ENCODE results near the gene CAMKK1.

The CAMKK1 gene

DNA sequence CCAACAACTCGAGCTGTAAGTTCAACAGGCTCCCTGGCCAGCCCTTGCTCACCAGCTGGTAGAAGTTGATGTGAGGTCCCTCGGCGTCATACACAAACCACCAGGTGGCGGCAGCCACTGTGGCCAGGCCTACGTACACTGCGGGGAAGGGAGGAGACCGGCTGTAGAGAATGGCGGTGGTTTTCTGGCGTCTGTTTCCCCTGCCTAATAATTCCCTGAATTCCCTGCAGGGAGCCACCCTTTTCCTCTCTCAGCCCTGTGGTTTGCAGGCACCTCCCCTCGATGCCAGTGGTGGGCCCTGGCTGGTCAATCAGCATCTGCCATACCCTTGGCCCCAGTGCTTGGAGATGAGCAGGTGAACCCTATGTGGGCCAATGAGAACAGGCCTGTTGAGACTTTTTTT lies 42.3 kb upstream of the CAMKK1 start:
- TF ChIP-seq, protein P1, sequence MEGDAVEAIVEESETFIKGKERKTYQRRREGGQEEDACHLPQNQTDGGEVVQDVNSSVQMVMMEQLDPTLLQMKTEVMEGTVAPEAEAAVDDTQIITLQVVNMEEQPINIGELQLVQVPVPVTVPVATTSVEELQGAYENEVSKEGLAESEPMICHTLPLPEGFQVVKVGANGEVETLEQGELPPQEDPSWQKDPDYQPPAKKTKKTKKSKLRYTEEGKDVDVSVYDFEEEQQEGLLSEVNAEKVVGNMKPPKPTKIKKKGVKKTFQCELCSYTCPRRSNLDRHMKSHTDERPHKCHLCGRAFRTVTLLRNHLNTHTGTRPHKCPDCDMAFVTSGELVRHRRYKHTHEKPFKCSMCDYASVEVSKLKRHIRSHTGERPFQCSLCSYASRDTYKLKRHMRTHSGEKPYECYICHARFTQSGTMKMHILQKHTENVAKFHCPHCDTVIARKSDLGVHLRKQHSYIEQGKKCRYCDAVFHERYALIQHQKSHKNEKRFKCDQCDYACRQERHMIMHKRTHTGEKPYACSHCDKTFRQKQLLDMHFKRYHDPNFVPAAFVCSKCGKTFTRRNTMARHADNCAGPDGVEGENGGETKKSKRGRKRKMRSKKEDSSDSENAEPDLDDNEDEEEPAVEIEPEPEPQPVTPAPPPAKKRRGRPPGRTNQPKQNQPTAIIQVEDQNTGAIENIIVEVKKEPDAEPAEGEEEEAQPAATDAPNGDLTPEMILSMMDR (IDR thresholded peaks at IDR 0.05; ENCODE audit: poor library complexity, severe bottlenecking), result peak; percentile 45
- peak; percentile 87 for ATAC-seq (ENCODE audit: low read depth)
- no peak for DNase-seq (ENCODE audit: low spot score)

DNA sequence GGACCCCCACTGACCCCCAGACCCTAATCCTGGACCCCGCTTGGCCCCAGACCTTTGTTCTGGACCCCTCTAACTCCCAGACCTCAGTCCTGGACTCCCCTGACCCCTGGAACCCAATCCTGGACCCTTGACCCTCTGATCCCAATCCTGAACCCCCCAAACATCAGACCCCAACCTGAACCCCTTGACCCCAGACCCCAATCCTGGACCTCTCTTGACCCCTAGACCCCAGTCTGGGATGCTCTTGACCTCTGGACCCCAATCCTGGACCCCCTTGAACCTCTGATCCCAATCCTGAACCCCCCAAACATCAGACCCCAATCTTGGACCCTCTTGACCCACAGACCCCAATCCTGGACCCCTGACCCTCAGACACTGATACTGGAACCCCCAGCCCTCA lies 36.9 kb upstream of the CAMKK1 start:
- ATAC-seq (ENCODE audit: low read depth) (no peak), DNase-seq (ENCODE audit: low spot score) (no peak)
- no peak overlapping the region for H3K27ac ChIP-seq (ENCODE audit: poor library complexity, severe bottlenecking)
- TF ChIP-seq, protein P1 (IDR thresholded peaks at IDR 0.05; ENCODE audit: poor library complexity, severe bottlenecking), result no peak
- H3K27me3 ChIP-seq (ENCODE audit: insufficient read depth, poor library complexity, severe bottlenecking), result no peaks in the 10 kb centered on the region
- no peaks in the 10 kb centered on the region for H3K9me3 ChIP-seq (ENCODE audit: severe bottlenecking)
- H3K4me1 ChIP-seq (ENCODE audit: insufficient read depth, poor library complexity, severe bottlenecking), result no peaks in the 10 kb centered on the region
- H3K36me3 ChIP-seq (ENCODE audit: low read depth), result no peaks in the 10 kb centered on the region
- no peak overlapping the region for H3K4me3 ChIP-seq (ENCODE audit: severe bottlenecking)

More for the DNA sequence above, 42.3 kb upstream of the CAMKK1 start:
- Histone ChIP-seq H3K9me3 (ENCODE audit: severe bottlenecking) (no peaks in the 10 kb centered on the region), H3K4me1 (ENCODE audit: insufficient read depth, poor library complexity, severe bottlenecking) (no peaks in the 10 kb centered on the region), H3K36me3 (ENCODE audit: low read depth) (no peaks in the 10 kb centered on the region), H3K4me3 (ENCODE audit: severe bottlenecking) (no peak overlapping the region), H3K27ac (ENCODE audit: poor library complexity, severe bottlenecking) (no peak overlapping the region), H3K27me3 (ENCODE audit: insufficient read depth, poor library complexity, severe bottlenecking) (no peaks in the 10 kb centered on the region)

DNA sequence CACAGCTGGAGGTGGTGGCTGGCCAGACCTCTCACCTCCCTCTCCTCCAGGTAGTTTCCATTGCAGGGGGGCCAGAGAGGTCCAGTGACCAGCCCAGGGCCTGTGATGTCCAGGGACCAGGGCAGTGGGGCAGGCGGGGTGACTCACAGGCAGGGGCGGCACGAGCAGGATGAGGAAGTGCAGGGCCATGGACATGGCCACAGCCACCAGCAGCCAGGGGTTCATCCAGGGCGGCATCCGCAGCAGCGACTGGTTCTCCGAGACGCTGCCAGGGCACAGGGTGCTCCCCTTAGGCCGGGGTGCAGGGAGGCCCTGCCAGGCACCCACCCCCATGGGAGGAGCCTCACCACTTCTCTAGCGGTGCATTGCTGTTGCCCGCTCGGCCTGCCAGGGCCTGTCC lies 36.3 kb upstream of the CAMKK1 start:
- Histone ChIP-seq H3K36me3 (ENCODE audit: low read depth) (no peaks in the 10 kb centered on the region), H3K9me3 (ENCODE audit: severe bottlenecking) (no peaks in the 10 kb centered on the region), H3K27me3 (ENCODE audit: insufficient read depth, poor library complexity, severe bottlenecking) (no peaks in the 10 kb centered on the region), H3K4me1 (ENCODE audit: insufficient read depth, poor library complexity, severe bottlenecking) (no peaks in the 10 kb centered on the region), H3K27ac (ENCODE audit: poor library complexity, severe bottlenecking) (no peak overlapping the region), H3K4me3 (ENCODE audit: severe bottlenecking) (no peak overlapping the region)
- TF ChIP-seq, protein P1 (IDR thresholded peaks at IDR 0.05; ENCODE audit: poor library complexity, severe bottlenecking), result no peak
- ATAC-seq (ENCODE audit: low read depth) (no peak), DNase-seq (ENCODE audit: low spot score) (no peak)

DNA sequence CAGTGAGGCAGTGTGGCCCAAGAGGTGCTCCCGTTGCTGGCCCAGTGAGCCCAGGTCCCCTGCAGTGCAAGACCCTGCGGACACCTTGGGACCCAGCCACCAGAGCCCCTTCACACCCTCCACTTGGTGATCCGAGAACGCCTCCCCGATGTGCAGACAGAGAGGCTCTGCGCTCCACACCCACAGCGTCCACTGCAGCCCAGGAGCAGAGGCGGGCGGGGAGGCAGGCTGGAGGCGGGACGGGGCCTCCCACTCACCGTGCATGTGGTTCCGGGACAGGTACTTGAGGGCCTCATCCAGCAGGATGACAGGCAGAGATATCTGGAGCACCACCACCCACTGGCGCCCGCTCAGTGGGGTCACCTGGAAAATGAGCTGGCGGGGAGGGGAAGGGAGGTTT lies 35.6 kb upstream of the CAMKK1 start:
- Histone ChIP-seq H3K27me3 (ENCODE audit: insufficient read depth, poor library complexity, severe bottlenecking) (no peaks in the 10 kb centered on the region), H3K4me3 (ENCODE audit: severe bottlenecking) (no peak overlapping the region), H3K4me1 (ENCODE audit: insufficient read depth, poor library complexity, severe bottlenecking) (no peaks in the 10 kb centered on the region), H3K27ac (ENCODE audit: poor library complexity, severe bottlenecking) (no peak overlapping the region), H3K36me3 (ENCODE audit: low read depth) (no peaks in the 10 kb centered on the region), H3K9me3 (ENCODE audit: severe bottlenecking) (no peaks in the 10 kb centered on the region)
- ATAC-seq (ENCODE audit: low read depth) (no peak; the same call in 2 of the 3 replicates), DNase-seq (ENCODE audit: low spot score) (no peak)
- TF ChIP-seq, protein P1 (IDR thresholded peaks at IDR 0.05; ENCODE audit: poor library complexity, severe bottlenecking), result no peak

DNA sequence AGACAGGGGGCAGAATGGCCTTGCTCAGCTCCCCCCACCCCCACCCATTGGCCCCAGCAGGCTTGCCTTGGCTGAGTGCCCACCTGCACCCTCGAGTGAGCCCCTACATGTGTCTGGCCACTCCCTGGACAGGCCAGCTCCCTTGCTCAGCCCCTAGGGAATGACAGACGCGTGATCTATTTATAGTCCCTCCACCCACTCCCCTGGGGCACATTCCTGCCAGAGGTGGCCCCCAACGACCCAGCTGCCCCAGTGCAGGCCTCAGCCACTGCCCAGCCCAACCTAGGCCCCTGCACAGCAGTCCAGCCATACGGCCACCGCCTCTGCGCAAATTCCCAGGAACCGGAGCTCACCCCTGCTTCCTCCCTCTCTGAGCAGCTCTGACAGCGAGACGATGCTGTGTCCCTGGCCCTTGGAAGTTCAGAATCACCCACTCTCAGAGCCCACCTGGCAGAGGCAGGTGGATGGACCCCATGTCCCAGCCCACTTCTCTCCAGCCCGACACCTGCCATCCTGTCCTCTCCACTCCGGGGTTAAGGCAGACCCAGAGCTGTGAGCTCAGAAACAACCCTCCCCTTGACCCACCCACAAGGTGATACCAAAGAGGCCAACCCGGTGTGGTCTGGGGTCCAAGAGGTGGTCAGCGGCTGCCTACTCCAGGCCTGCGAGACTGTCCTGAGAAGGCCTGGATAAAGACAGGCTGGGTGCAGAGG lies 34.9 kb upstream of the CAMKK1 start:
- Histone ChIP-seq H3K36me3 (ENCODE audit: low read depth) (no peaks in the 10 kb centered on the region), H3K4me1 (ENCODE audit: insufficient read depth, poor library complexity, severe bottlenecking) (no peaks in the 10 kb centered on the region), H3K27me3 (ENCODE audit: insufficient read depth, poor library complexity, severe bottlenecking) (no peaks in the 10 kb centered on the region), H3K9me3 (ENCODE audit: severe bottlenecking) (no peaks in the 10 kb centered on the region), H3K4me3 (ENCODE audit: severe bottlenecking) (no peak overlapping the region), H3K27ac (ENCODE audit: poor library complexity, severe bottlenecking) (no peak overlapping the region)
- no peak for ATAC-seq (ENCODE audit: low read depth)
- TF ChIP-seq, protein P1 (IDR thresholded peaks at IDR 0.05; ENCODE audit: poor library complexity, severe bottlenecking), result no peak
- DNase-seq (ENCODE audit: low spot score), result no peak

All from RWPE2 (cell line).